H9 (cell line): ENCODE results near the gene ASXL1. TPM values are rescaled to one million over a fixed set of nuclear protein-coding genes. Genes with fewer than 3 reads are reported as not detected.

Source experiments
- DNase-seq: peaks from one replicate; pipeline ENCODE4 v3.0.0-alpha.2; 2017
- H2AFZ ChIP-seq: one replicate; pipeline ENCODE4 v1.6.1; 2013; ENCODE audit warnings: mild to moderate bottlenecking, low read length, control low read depth, moderate library complexity
- H2AK5ac ChIP-seq: 2 replicates; pipeline ENCODE4 v1.6.1; 2013; ENCODE audit warnings: low read length, control low read depth, mixed read lengths; ENCODE audit not compliant: insufficient read length
- H2BK120ac ChIP-seq: one replicate; pipeline ENCODE4 v1.6.1; 2013; ENCODE audit warnings: low read depth, mild to moderate bottlenecking, low read length, control low read depth, inconsistent platforms; ENCODE audit not compliant: poor library complexity, severe bottlenecking
- H2BK12ac ChIP-seq: 2 replicates; pipeline ENCODE4 v1.6.1; 2013; ENCODE audit warnings: low read length, control low read depth, mixed read lengths, low read depth; ENCODE audit not compliant: insufficient read length
- H2BK15ac ChIP-seq: 2 replicates; pipeline ENCODE4 v1.6.1; 2013; ENCODE audit warnings: low read depth, low read length, control low read depth
- H2BK20ac ChIP-seq: one replicate; pipeline ENCODE4 v1.6.1; 2013; ENCODE audit warnings: low read depth, mild to moderate bottlenecking, low read length, control low read depth, inconsistent platforms; ENCODE audit not compliant: poor library complexity, severe bottlenecking
- H2BK5ac ChIP-seq: 2 replicates; pipeline ENCODE4 v1.6.1; 2013; ENCODE audit warnings: low read length, control low read depth, mixed read lengths; ENCODE audit not compliant: insufficient read length
- H3K14ac ChIP-seq: 2 replicates; pipeline ENCODE4 v1.6.1; 2013; ENCODE audit warnings: low read length, control low read depth; ENCODE audit not compliant: insufficient read depth
- H3K18ac ChIP-seq: 2 replicates; pipeline ENCODE4 v1.6.1; 2013; ENCODE audit warnings: low read depth, mild to moderate bottlenecking, mixed read lengths, low read length, control low read depth; ENCODE audit not compliant: insufficient read length
- H3K23ac ChIP-seq: 2 replicates; pipeline ENCODE4 v1.6.1; 2013; ENCODE audit warnings: low read length, control low read depth, mixed read lengths, low read depth; ENCODE audit not compliant: insufficient read length
- H3K23me2 ChIP-seq: 2 replicates; pipeline ENCODE4 v1.6.1; 2013; ENCODE audit warnings: low read depth, mild to moderate bottlenecking, mixed read lengths, low read length, control low read depth; ENCODE audit not compliant: insufficient read length, poor library complexity, severe bottlenecking
- H3K27ac ChIP-seq: 2 replicates; pipeline ENCODE4 v1.5.1; 2013; ENCODE audit warnings: low read length, control low read depth, mixed read lengths, low read depth; ENCODE audit not compliant: insufficient read length
- H3K27me3 ChIP-seq: 2 replicates; pipeline ENCODE4 v1.6.1; 2013; ENCODE audit warnings: low read length, control low read depth, inconsistent platforms; ENCODE audit not compliant: insufficient read depth
- H3K4ac ChIP-seq: 2 replicates; pipeline ENCODE4 v1.6.1; 2013; ENCODE audit warnings: low read depth, mild to moderate bottlenecking, control low read depth, inconsistent platforms, low read length, moderate library complexity
- H3K4me1 ChIP-seq: 2 replicates; pipeline ENCODE4 v1.6.1; 2013; ENCODE audit warnings: low read length, control low read depth, inconsistent platforms; ENCODE audit not compliant: insufficient read depth
- H3K4me2 ChIP-seq: 2 replicates; pipeline ENCODE4 v1.6.1; 2013; ENCODE audit warnings: low read length, control low read depth, mixed read lengths; ENCODE audit not compliant: insufficient read length, insufficient read depth
- H3K56ac ChIP-seq: 2 replicates; pipeline ENCODE4 v1.6.1; 2013; ENCODE audit warnings: low read depth, mild to moderate bottlenecking, mixed read lengths, low read length, control low read depth; ENCODE audit not compliant: insufficient read length
- H3K79me1 ChIP-seq: 2 replicates; pipeline ENCODE4 v1.6.1; 2013; ENCODE audit warnings: low read depth, mild to moderate bottlenecking, moderate library complexity, low read length, control low read depth, inconsistent platforms; ENCODE audit not compliant: insufficient read depth, poor library complexity, severe bottlenecking
- H3K79me2 ChIP-seq: 2 replicates; pipeline ENCODE4 v1.6.1; 2013; ENCODE audit warnings: low read length, control low read depth, inconsistent platforms; ENCODE audit not compliant: insufficient read depth
- H3K9ac ChIP-seq: 2 replicates; pipeline ENCODE4 v1.6.1; 2013; ENCODE audit warnings: low read length, control low read depth, mixed read lengths; ENCODE audit not compliant: insufficient read length; ENCODE audit errors: extremely low read depth
- H3K9me3 ChIP-seq: one replicate; pipeline ENCODE4 v1.6.1; 2013; ENCODE audit warnings: low read depth, low read length, inconsistent platforms; ENCODE audit not compliant: control insufficient read depth
- H3T11ph ChIP-seq: one replicate; pipeline ENCODE4 v1.6.1; 2013; ENCODE audit warnings: mild to moderate bottlenecking, low read length, control low read depth, inconsistent platforms
- H4K20me1 ChIP-seq: one replicate; pipeline ENCODE4 v1.6.1; 2013; ENCODE audit not compliant: control insufficient read depth, insufficient read length, insufficient read depth
- H4K5ac ChIP-seq: 2 replicates; pipeline ENCODE4 v1.6.1; 2013; ENCODE audit warnings: low read depth, mild to moderate bottlenecking, mixed read lengths, low read length, control low read depth; ENCODE audit not compliant: insufficient read length
- H4K8ac ChIP-seq: replicated peaks from 2 replicates; pipeline ENCODE4 v1.6.1; 2013; ENCODE audit warnings: low read length, control low read depth, mixed read lengths, low read depth; ENCODE audit not compliant: insufficient read length
- H4K91ac ChIP-seq: 2 replicates; pipeline ENCODE4 v1.6.1; 2013; ENCODE audit warnings: low read depth, mild to moderate bottlenecking, moderate library complexity, mixed read lengths, low read length, control low read depth; ENCODE audit not compliant: insufficient read length
- H3K27ac Mint-ChIP-seq, 3 experiments: 2 replicates in 2 of 3; 3 replicates in 1 of 3; pipeline ENCODE4 v1.8.0; 2020 to 2021; ENCODE audit warnings: mixed read lengths in 3 of 3, mild to moderate bottlenecking in 1 of 3, moderate library complexity in 1 of 3
- H3K27me3 Mint-ChIP-seq: 2 replicates; pipeline ENCODE4 v1.8.0; 2021; ENCODE audit warnings: low read depth, mild to moderate bottlenecking, moderate library complexity, mixed read lengths
- H3K36me3 Mint-ChIP-seq, 3 experiments: 2 replicates in 2 of 3; 3 replicates in 1 of 3; pipeline ENCODE4 v1.8.0; 2020 to 2021; ENCODE audit warnings: low read depth in 3 of 3, mixed read lengths in 3 of 3; ENCODE audit not compliant: insufficient read depth in 1 of 3
- H3K4me1 Mint-ChIP-seq, 2 experiments: 2 replicates each; pipeline ENCODE4 v1.8.0; 2020; ENCODE audit warnings: mixed read lengths in 2 of 2
- H3K4me3 Mint-ChIP-seq, 2 experiments: 2 replicates in 1 of 2; 3 replicates in 1 of 2; pipeline ENCODE4 v1.8.0; 2020 to 2021; ENCODE audit warnings: mild to moderate bottlenecking in 2 of 2, mixed read lengths in 2 of 2, moderate library complexity in 1 of 2
- H3K9me3 Mint-ChIP-seq, 2 experiments: 2 replicates in 1 of 2; 3 replicates in 1 of 2; pipeline ENCODE4 v1.8.0; 2020; ENCODE audit warnings: mild to moderate bottlenecking in 2 of 2, mixed read lengths in 2 of 2, moderate library complexity in 1 of 2
- CTCF ChIP-seq: fragments of 200-600 bp; sonication (generic); conservative IDR thresholded peaks from 3 replicates; pipeline ENCODE4 v1.8.0; 2021; ENCODE audit warnings: antibody characterized with exemption, mild to moderate bottlenecking
- WGBS: extraction: QIAGEN DNeasy Blood & Tissue Kit; methylation state at CpG from one replicate; pipeline ENCODE4 v1.1.7; 2013; ENCODE audit warnings: missing lambda C conversion rate, low lambda C conversion rate, mixed read lengths; ENCODE audit not compliant: insufficient read length; ENCODE audit errors: extremely low coverage; 5-methylcytosine and 5-hydroxymethylcytosine counted together
- total RNA-seq: library from RNA; stranded (reverse); gene quantifications from 2 replicates; pipeline ENCODE4 v1.2.1, GENCODE V29; 2021

The ASXL1 gene
- total RNA-seq, 1 experiment from 2014 or later = 39.5 TPM

GRCh38 chr20:32348207-32348606 lies 9.9 kb upstream of the ASXL1 start:
- H3K4ac ChIP-seq = no peak overlapping the region
- H3T11ph ChIP-seq = no peak overlapping the region
- H2AFZ ChIP-seq = no peak overlapping the region
- no peaks in the 10 kb centered on the region for H3K79me1 ChIP-seq
- H3K9me3 ChIP-seq = no peaks in the 10 kb centered on the region
- H3K56ac ChIP-seq = no peak overlapping the region
- H3K4me1 ChIP-seq = no peaks in the 10 kb centered on the region; the same call in none of the 2 replicates
- no peak overlapping the region for H2AK5ac ChIP-seq
- Mint-ChIP-seq H3K27me3 (peaks cover 54% of the 10 kb centered on the region), H3K4me1 (peaks cover 11% of the 10 kb centered on the region in 2 experiments), H3K9me3 (no peaks in the 10 kb centered on the region), H3K36me3 (no peaks in the 10 kb centered on the region), H3K27ac (no peak overlapping the region), H3K4me3 (no peak overlapping the region)
- H3K9ac ChIP-seq = no peak overlapping the region
- no peak overlapping the region for H3K14ac ChIP-seq
- H3K27ac ChIP-seq = no peak overlapping the region
- H2BK12ac ChIP-seq = no peak overlapping the region
- no peak overlapping the region for H3K23ac ChIP-seq
- H3K23me2 ChIP-seq = no peaks in the 10 kb centered on the region
- H3K27me3 ChIP-seq = no peaks in the 10 kb centered on the region
- H2BK15ac ChIP-seq = no peak overlapping the region
- no peak overlapping the region for H2BK120ac ChIP-seq
- H4K5ac ChIP-seq = no peak overlapping the region
- no peak overlapping the region for H4K8ac ChIP-seq
- H2BK5ac ChIP-seq = no peak overlapping the region
- WGBS = no CpG with 5 or more reads among the region's 3 CpGs
- DNase-seq = no peak
- H3K18ac ChIP-seq = no peak overlapping the region
- no peaks in the 10 kb centered on the region for H4K20me1 ChIP-seq
- no peak for TF ChIP-seq CTCF
- H3K79me2 ChIP-seq = no peaks in the 10 kb centered on the region
- H3K4me2 ChIP-seq = no peak overlapping the region
- H2BK20ac ChIP-seq = no peak overlapping the region
- no peak overlapping the region for H4K91ac ChIP-seq
